Transverse colon (tissue), 4 donors: ENCODE measurements around the gene DEFB108B. TPM values are rescaled to one million over a fixed set of nuclear protein-coding genes. Genes with fewer than 3 reads are reported as not detected.
"Not testable (repeated sequence)": the region's sequence is repeated elsewhere in the genome, so short reads cannot be mapped to it uniquely, and the experiment has no call there.

Source experiments
- DNase-seq: peaks from one replicate; pipeline ENCODE4 v3.0.0-alpha.2; 2019
- H3K27ac ChIP-seq, 4 donors: fragments of 200-600 bp; sonication (generic); 2 replicates each; pipeline ENCODE4 v1.5.1; 2016 to 2018; ENCODE audit warnings: inconsistent platforms in 4 of 4
- H3K27me3 ChIP-seq: fragments of 200-600 bp; sonication (generic); 2 replicates; pipeline ENCODE4 v1.5.1; 2017; ENCODE audit warnings: inconsistent platforms
- H3K36me3 ChIP-seq, 4 donors: fragments of 200-600 bp; sonication (generic); 2 replicates each; pipeline ENCODE4 v1.5.1; 2017 to 2019; ENCODE audit warnings: inconsistent platforms in 4 of 4
- H3K4me1 ChIP-seq, 4 donors: fragments of 200-600 bp; sonication (generic); 2 replicates each; pipeline ENCODE4 v1.5.1; 2017 to 2020; ENCODE audit warnings: inconsistent platforms in 4 of 4
- H3K4me3 ChIP-seq, 4 donors: fragments of 200-600 bp; sonication (generic); 1 replicate in 1 of 4; 2 replicates in 3 of 4; pipeline versions ENCODE4 v1.5.1 to v1.6.1; 2017 to 2019; ENCODE audit warnings: inconsistent platforms in 4 of 4
- H3K9me3 ChIP-seq, 2 donors: fragments of 200-600 bp; sonication (generic); 2 replicates each; pipeline ENCODE4 v1.5.1; 2017 to 2019; ENCODE audit warnings: inconsistent platforms in 2 of 2
- CTCF ChIP-seq, 5 experiments: fragments of 200-600 bp in 3 of 5; fragments of 450-650 bp in 2 of 5; sonication (generic) in 3 of 5; IDR thresholded peaks; 1 replicate in 2 of 5; 2 replicates in 3 of 5; pipeline ENCODE4 v1.5.1; 2016 to 2017; ENCODE audit warnings: antibody characterized with exemption in 5 of 5, inconsistent platforms in 3 of 5, mild to moderate bottlenecking in 2 of 5, moderate library complexity in 1 of 5
- EP300 ChIP-seq: sonication (generic); formaldehyde crosslinking; IDR thresholded peaks from one replicate; pipeline ENCODE4 v1.6.1; 2017; ENCODE audit warnings: antibody characterized with exemption, low read depth
- POLR2A ChIP-seq: fragments of 450-650 bp; IDR thresholded peaks from one replicate; pipeline ENCODE4 v1.6.1; 2016; ENCODE audit warnings: antibody characterized with exemption, mild to moderate bottlenecking, moderate library complexity
- POLR2AphosphoS5 ChIP-seq, 3 donors: sonication (generic); formaldehyde crosslinking; IDR thresholded peaks; one replicate each; pipeline ENCODE4 v1.6.1; 2016; ENCODE audit warnings: antibody characterized with exemption in 3 of 3
- WGBS, 2 donors: methylation state at CpG; one replicate each; pipeline ENCODE4 v1.1.5; 2018; ENCODE audit warnings: low coverage in 1 of 2; 5-methylcytosine and 5-hydroxymethylcytosine counted together
- in situ Hi-C, 4 donors: fragments of 200-750 bp; cut with MboI; loops; one replicate each; pipeline versions ENCODE4 v1.15.0 to v1.15.1; 2017; ENCODE audit warnings: low sequenced_read_pairs in 3 of 4, low pct_ligation_motif_present in 1 of 4, low pct_unique_long_range_greater_than_20kb in 1 of 4
- intact Hi-C: fragments of 100-400 bp; cut with DNase I; formaldehyde crosslinking; loops from one replicate; pipeline ENCODE4 v1.15.1; 2023; ENCODE audit warnings: low total_unique reads
- total RNA-seq, 4 donors: library from RNA; depleted of rRNA; stranded (reverse); fragments of >200 nt; gene quantifications; one replicate each; pipeline ENCODE4 v1.1.0, GENCODE V29; 2016

Gene DEFB108B
- not detected for total RNA-seq

GRCh38 chr11:71832811-71833210 is at the start of gene DEFB108B:
TSS of gene DEFB108B (plus strand) at chr11:71833200. CDS start at chr11:71833200, 0 bp downstream.
- H3K4me1 ChIP-seq, H3K36me3 ChIP-seq, H3K27ac ChIP-seq, in situ Hi-C loops, intact Hi-C loops, DNase-seq, H3K4me3 ChIP-seq, H3K27me3 ChIP-seq, H3K9me3 ChIP-seq: not testable (repeated sequence)
- WGBS, 2 donors = 0% methylated on average over 1 of the region's 1 CpG; no CpG with 5 or more reads in 1 of the 2 donors

DNA sequence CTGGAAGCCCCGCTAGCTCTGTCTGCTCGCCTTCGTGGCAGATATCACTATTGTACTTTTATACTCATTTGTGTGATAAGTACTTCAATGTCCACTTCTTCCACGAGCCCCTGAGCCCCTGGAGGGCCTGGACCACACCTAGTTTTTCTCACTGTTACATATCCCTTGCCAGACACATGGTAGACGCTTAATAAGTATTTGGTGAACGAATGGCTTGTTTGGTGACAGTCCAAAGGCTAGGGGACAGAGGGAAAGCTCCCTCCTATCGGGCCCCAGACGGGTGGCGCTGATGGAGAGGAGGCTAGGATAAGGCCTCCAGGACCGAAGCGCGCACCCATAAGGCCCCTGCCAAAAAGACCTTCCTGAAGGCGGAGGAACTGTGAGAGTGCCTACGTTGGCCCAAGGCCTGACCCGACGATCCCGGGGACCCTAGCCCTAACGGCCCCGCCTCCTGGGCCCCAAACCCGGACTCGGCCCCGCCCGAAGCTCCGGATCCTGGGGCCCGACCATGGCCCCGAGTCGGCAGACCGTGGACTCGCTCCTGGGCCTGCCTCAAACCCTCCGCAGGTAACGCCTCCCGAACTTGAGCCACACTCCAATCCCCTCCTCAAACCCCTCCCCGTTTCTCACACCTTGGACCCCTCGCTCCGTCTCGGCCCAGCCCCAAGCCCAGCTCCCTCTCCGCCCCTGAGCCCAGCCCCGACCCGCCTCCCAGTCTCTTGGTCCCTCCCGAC is 46.7 kb upstream of the DEFB108B start:
- 6 to 15% methylated on average over 4 to 40 of the region's 40 CpGs for WGBS, 2 donors
- H3K4me1 ChIP-seq = peaks cover 0 to 29% (median 9%) of the 10 kb centered on the region in 4 donors
- intact Hi-C loops, in situ Hi-C loops, H3K9me3 ChIP-seq, DNase-seq, H3K36me3 ChIP-seq, H3K27me3 ChIP-seq: not testable (repeated sequence)
- peak overlapping the region; percentile 93 to 96 (median 94) for H3K27ac ChIP-seq
- TF ChIP-seq POLR2A (peak; percentile 79), POLR2AphosphoS5 (IDR thresholded peaks at IDR 0.05) (peak in 2 of 3 donors; percentile 25 to 33)
- H3K4me3 ChIP-seq = peak overlapping the region; percentile 38 to 85 (median 54)

DNA sequence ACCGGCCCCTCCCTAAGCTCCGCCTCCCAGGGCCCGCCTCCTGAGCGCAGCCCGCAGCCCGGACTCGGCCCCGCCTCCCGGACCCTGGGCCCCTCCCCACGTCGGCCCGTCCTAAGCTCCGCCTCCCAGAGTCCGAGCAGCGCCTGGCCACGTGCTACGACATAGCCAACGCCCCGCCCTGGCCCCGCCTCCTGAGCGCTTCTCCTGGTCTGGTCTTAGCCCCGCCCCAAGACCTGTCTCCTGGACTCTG is 46.2 kb upstream of the DEFB108B start:
- H3K4me3 ChIP-seq = peak overlapping the region in 2 of 4 donors; percentile 59 to 85
- H3K36me3 ChIP-seq, intact Hi-C loops, in situ Hi-C loops, H3K9me3 ChIP-seq, H3K27me3 ChIP-seq: not testable (repeated sequence)
- TF ChIP-seq POLR2A = peak; percentile 8
- H3K27ac ChIP-seq = peak overlapping the region; percentile 93 to 96 (median 94)
- H3K4me1 ChIP-seq = peaks cover 0 to 29% (median 9%) of the 10 kb centered on the region in 4 donors
- WGBS, 2 donors = 0% methylated on average over 9 of the region's 22 CpGs; no CpG with 5 or more reads in 1 of the 2 donors
- peak; percentile 100 for DNase-seq

DNA sequence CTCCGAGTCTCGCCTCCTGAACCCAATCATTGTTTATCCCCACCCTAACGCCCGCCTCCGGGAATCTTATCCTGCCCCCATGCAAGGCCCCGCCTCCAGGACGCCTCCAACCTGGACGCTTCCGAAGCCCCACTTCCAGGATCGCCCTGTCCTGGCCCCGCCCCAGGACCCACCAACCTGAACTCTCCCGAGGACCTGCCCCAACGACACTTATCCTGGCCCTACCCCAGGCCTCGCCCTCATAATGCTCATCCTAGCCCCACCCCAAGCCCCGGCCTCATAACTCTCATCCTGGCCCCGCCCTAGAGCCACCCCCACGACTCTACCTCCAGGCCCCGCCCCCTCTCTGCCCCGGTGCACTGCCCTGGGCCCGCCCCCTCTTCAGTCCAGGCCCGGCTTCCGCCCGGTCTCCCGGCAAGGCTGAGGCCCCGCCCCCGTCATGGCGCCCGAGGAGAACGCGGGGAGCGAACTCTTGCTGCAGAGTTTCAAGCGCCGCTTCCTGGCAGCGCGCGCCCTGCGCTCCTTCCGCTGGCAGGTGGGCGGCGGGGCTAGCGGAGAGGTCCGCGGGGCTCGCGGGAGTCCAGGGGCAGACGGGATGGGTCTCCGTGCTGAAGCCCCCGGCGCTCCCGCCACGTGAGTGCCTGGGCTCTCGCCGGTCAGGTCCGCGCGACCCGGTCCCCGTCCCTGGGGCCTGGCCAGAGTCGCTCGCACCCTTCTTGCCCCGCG is 45.7 kb upstream of the DEFB108B start:
- 0% methylated on average over 36 of the region's 62 CpGs; no CpG with 5 or more reads in 1 of the 2 donors for WGBS, 2 donors
- peak; percentile 97 for DNase-seq
- intact Hi-C loops = no loop called here

GRCh38 chr11:71787824-71788454 is 45.1 kb upstream of the DEFB108B start:
- DNase-seq, intact Hi-C loops, H3K36me3 ChIP-seq, H3K27me3 ChIP-seq, in situ Hi-C loops, H3K9me3 ChIP-seq: not testable (repeated sequence)
- Histone ChIP-seq H3K27ac (peak overlapping the region; percentile 82 to 96 (median 94)), H3K4me1 (peaks cover 0 to 22% (median 7%) of the 10 kb centered on the region in 4 donors), H3K4me3 (peak overlapping the region; percentile 52 to 85 (median 71))
- 3% methylated on average over 11 of the region's 19 CpGs; no CpG with 5 or more reads in 1 of the 2 donors for WGBS, 2 donors

More for the DNA sequence above, 45.7 kb upstream of the DEFB108B start:
- Histone ChIP-seq H3K36me3 (no peaks in the 10 kb centered on the region), H3K27ac (peak overlapping the region; percentile 82 to 96 (median 94)), H3K4me1 (peaks cover 0 to 27% (median 7%) of the 10 kb centered on the region in 4 donors), H3K9me3 (no peaks in the 10 kb centered on the region), H3K4me3 (peak overlapping the region; percentile 52 to 85 (median 71)), H3K27me3 (no peaks in the 10 kb centered on the region)
- peak; percentile 35 for TF ChIP-seq POLR2A
- TF ChIP-seq POLR2AphosphoS5 (IDR thresholded peaks at IDR 0.05) = peak in 1 of 3 donors; percentile 25
- no peak for TF ChIP-seq EP300
- TF ChIP-seq CTCF (IDR thresholded peaks at IDR 0.05) = no peak
- in situ Hi-C loops = no loop called here

DNA sequence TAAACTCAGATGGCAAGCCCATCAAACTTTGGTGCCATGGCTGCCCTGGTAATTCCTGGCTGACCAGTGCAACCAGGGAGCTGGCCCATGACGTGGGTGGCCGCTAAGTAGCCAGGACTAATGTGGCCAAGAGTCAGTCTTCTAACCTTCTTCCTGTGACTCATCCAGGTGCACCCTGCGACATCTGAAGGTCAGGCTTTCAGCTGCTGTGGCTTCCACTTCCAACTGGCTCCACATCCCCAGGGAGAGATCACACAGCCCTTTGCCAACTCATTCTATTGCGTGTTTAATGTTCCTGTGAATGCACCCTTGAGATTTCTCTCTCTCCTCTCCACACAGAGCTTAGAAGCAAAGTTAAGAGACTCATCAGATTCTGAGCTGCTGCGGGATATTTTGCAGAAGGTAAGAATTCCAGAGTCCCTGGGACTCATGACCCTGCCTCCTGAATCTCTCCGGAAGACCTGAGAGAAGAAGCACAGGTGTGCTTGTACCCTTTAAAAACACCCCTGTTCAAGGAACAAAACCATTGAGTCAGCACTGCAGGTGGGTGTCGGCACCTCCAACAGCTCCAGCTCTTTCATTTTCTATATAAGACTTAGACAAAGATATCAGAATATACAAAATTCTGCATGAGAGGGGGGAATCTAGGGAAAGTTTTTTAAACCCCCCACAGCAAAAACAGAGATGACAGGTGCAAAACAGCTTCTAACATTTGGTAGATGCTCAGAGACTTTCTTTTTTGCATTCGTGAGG is 43.4 kb upstream of the DEFB108B start:
- H3K9me3 ChIP-seq, DNase-seq, H3K36me3 ChIP-seq, in situ Hi-C loops, H3K27ac ChIP-seq, H3K27me3 ChIP-seq, intact Hi-C loops, H3K4me3 ChIP-seq: not testable (repeated sequence)
- WGBS, 2 donors = 84% methylated on average over 8 of the region's 8 CpGs; no CpG with 5 or more reads in 1 of the 2 donors
- peaks cover 0 to 16% (median 7%) of the 10 kb centered on the region in 4 donors for H3K4me1 ChIP-seq

GRCh38 chr11:71791111-71791510 is 41.9 kb upstream of the DEFB108B start:
- H3K4me3 ChIP-seq, H3K27me3 ChIP-seq, H3K9me3 ChIP-seq, in situ Hi-C loops, H3K36me3 ChIP-seq, H3K27ac ChIP-seq, intact Hi-C loops, DNase-seq: not testable (repeated sequence)
- 88% methylated on average over 7 of the region's 7 CpGs; no CpG with 5 or more reads in 1 of the 2 donors for WGBS, 2 donors
- H3K4me1 ChIP-seq = peaks cover 0 to 10% (median 5%) of the 10 kb centered on the region in 4 donors
